GOT3 (cell line): Measurements from ENCODE around the gene OR51B4.
"Not testable (repeated sequence)": the region's sequence is repeated elsewhere in the genome, so short reads cannot be mapped to it uniquely, and the experiment has no call there.

Experiments used
- DNase-seq: peaks from one replicate; lab custom pipeline; 2025; ENCODE audit warnings: mixed read lengths; lab: John Stamatoyannopoulos, UW

Gene OR51B4

GRCh38 chr11:5294342-5294995 is 7.3 kb downstream of the OR51B4 start:
- not testable (repeated sequence) for DNase-seq

- no peak for DNase-seq
Measured at GRCh38 chr11:5293028-5293427, 8.7 kb downstream of the OR51B4 start.

GRCh38 chr11:5291207-5291838 is 10.4 kb downstream of the OR51B4 start:
- DNase-seq, result no peak

- no peak for DNase-seq
Measured at GRCh38 chr11:5290106-5290505, 11.6 kb downstream of the OR51B4 start.

- DNase-seq, result no peak
Measured at GRCh38 chr11:5289696-5290095, 12.1 kb downstream of the OR51B4 start.

- no peak for DNase-seq
Measured at GRCh38 chr11:5288906-5289550, 12.7 kb downstream of the OR51B4 start.

- no peak for DNase-seq
Measured at GRCh38 chr11:5288108-5288905, 13.4 kb downstream of the OR51B4 start.

GRCh38 chr11:5286901-5287300 is 14.8 kb downstream of the OR51B4 start:
- DNase-seq, result no peak

GRCh38 chr11:5286351-5286750 is 15.4 kb downstream of the OR51B4 start:
- no peak for DNase-seq

GRCh38 chr11:5285703-5286340 is 15.9 kb downstream of the OR51B4 start:
- DNase-seq, result no peak

- no peak for DNase-seq
Measured at GRCh38 chr11:5284637-5285036, 17.1 kb downstream of the OR51B4 start.

- no peak for DNase-seq
Measured at GRCh38 chr11:5283882-5284281, 17.9 kb downstream of the OR51B4 start.

GRCh38 chr11:5283086-5283485 is 18.7 kb downstream of the OR51B4 start:
- DNase-seq, result no peak

- DNase-seq, result no peak
Measured at GRCh38 chr11:5282628-5283027, 19.1 kb downstream of the OR51B4 start.

- DNase-seq, result no peak
Measured at GRCh38 chr11:5281596-5281995, 20.1 kb downstream of the OR51B4 start.

- no peak for DNase-seq
Measured at GRCh38 chr11:5280582-5281102, 21.1 kb downstream of the OR51B4 start.

GRCh38 chr11:5279471-5280090 is 22.2 kb downstream of the OR51B4 start:
- DNase-seq, result no peak

GRCh38 chr11:5277807-5278382 is 23.9 kb downstream of the OR51B4 start:
- no peak for DNase-seq

GRCh38 chr11:5276697-5277096 is 25.0 kb downstream of the OR51B4 start:
- no peak for DNase-seq

- no peak for DNase-seq
Measured at GRCh38 chr11:5275369-5276110, 26.2 kb downstream of the OR51B4 start.
